Lower leg skin (tissue), 4 donors: ENCODE results near the gene BSG. TPM values are rescaled to one million over a fixed set of nuclear protein-coding genes. Genes with fewer than 3 reads are reported as not detected.

Source experiments
- DNase-seq, 2 donors: peaks; one replicate each; pipeline ENCODE4 v3.0.0-alpha.2; 2019; ENCODE audit warnings: low spot score in 2 of 2
- H3K4me3 ChIP-seq: fragments of 200-600 bp; sonication (generic); 2 replicates; pipeline ENCODE4 v1.5.1; 2017; ENCODE audit warnings: mild to moderate bottlenecking, low read depth; ENCODE audit not compliant: poor library complexity, severe bottlenecking
- POLR2A ChIP-seq, 2 donors: fragments of 450-650 bp; IDR thresholded peaks; one replicate each; pipeline ENCODE4 v1.6.1; 2016 to 2017; ENCODE audit warnings: antibody characterized with exemption in 2 of 2, mild to moderate bottlenecking in 1 of 2, moderate library complexity in 1 of 2
- WGBS, 2 donors: methylation state at CpG; one replicate each; pipeline ENCODE4 v1.1.5; 2018; 5-methylcytosine and 5-hydroxymethylcytosine counted together
- intact Hi-C: fragments of 100-400 bp; cut with DNase I; formaldehyde crosslinking; loops from one replicate; pipeline ENCODE4 v1.15.0; 2023; ENCODE audit warnings: low total_unique reads
- total RNA-seq, 4 donors: library from RNA; depleted of rRNA; stranded (reverse); fragments of >200 nt; gene quantifications; one replicate each; pipeline ENCODE4 v1.1.0, GENCODE V29; 2016
- TF ChIP-seq, protein P1 (sequence below), 3 donors: fragments of 450-650 bp; IDR thresholded peaks; one replicate each; pipeline ENCODE4 v1.5.1; 2016; ENCODE audit warnings: antibody characterized with exemption in 3 of 3, mild to moderate bottlenecking in 3 of 3, moderate library complexity in 2 of 3

BSG gene
- total RNA-seq, 4 donors from 2014 or later = 288 to 344 (median 307) TPM

DNA sequence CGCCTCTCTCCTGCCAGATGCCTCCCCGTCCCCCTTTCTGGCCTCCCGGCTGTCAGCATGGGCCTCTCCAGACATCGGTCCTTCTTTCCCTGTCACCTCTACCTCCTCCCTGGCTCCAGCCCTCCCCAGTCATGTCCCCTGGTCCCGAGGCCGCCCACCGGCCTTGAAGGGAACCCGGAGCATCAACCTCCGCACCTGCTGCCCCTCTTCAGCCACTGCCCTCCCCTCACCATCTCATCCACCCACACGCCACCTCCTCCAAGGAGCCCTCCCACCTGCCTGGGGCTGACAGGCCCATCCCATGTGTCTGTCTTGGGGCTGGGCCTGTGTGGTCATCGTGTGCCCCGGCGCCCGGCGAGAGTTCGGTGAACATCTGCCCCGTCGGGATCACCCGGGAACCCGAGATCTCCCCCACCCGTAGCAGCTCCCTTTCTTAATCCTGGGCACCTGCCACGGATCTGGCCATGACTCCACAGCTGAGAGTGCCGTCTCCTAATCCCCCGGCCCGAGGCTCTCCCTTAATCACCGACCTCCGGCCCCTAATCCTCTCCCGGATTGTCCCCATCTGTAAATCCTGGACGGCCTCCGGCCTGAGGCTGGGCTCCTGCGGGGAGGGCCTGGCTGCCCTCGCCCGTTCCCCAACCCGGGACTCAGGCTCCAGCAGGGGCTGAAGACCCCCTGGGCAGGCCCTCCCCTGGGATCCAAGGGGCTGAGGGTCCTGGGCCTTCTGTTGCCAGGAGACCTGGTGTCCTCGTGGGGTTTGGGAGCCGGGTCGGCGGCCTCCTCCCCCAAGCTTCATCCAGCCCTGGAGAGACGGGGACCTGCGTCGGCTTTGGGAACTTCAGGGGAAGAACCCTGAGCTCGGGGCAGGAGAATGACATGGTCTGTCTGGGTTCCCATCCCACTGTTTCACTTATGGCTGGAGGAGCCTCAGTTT is 23.2 kb downstream of the BSG start:
- H3K4me3 ChIP-seq = no peak overlapping the region
- DNase-seq = no peak
- TF ChIP-seq, protein P1, sequence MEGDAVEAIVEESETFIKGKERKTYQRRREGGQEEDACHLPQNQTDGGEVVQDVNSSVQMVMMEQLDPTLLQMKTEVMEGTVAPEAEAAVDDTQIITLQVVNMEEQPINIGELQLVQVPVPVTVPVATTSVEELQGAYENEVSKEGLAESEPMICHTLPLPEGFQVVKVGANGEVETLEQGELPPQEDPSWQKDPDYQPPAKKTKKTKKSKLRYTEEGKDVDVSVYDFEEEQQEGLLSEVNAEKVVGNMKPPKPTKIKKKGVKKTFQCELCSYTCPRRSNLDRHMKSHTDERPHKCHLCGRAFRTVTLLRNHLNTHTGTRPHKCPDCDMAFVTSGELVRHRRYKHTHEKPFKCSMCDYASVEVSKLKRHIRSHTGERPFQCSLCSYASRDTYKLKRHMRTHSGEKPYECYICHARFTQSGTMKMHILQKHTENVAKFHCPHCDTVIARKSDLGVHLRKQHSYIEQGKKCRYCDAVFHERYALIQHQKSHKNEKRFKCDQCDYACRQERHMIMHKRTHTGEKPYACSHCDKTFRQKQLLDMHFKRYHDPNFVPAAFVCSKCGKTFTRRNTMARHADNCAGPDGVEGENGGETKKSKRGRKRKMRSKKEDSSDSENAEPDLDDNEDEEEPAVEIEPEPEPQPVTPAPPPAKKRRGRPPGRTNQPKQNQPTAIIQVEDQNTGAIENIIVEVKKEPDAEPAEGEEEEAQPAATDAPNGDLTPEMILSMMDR (IDR thresholded peaks at IDR 0.05) = no peak
- TF ChIP-seq POLR2A (IDR thresholded peaks at IDR 0.05) = no peak
- intact Hi-C loops = no loop called here
- WGBS, 2 donors = 72% methylated on average over 40 to 42 of the region's 42 CpGs

DNA sequence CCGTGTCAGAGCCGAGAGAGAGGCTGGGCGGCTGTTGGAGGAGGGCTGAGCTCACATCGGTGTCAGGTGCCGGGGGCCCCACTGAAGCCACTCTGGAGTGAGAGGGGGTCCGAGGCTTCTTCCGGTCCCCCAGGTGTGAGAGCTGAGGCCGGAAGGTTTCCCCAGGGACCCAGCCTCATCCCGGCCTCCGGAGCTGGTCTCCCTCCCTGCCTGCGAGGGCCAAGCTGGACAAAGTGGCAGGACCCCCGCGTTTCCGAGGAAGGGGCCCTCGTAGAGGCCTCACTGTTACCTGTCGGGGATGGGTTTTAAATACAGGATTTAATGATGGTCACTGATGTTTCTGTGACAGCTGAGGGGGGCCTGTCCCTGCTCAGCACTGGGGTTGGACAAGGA is 23.9 kb downstream of the BSG start:
- DNase-seq = no peak
- no peak overlapping the region for H3K4me3 ChIP-seq
- TF ChIP-seq POLR2A (IDR thresholded peaks at IDR 0.05) = no peak
- TF ChIP-seq, protein P1 (IDR thresholded peaks at IDR 0.05) = no peak
- 83 to 86% methylated on average over 16 of the region's 16 CpGs for WGBS, 2 donors
- intact Hi-C loops = no loop called here

DNA sequence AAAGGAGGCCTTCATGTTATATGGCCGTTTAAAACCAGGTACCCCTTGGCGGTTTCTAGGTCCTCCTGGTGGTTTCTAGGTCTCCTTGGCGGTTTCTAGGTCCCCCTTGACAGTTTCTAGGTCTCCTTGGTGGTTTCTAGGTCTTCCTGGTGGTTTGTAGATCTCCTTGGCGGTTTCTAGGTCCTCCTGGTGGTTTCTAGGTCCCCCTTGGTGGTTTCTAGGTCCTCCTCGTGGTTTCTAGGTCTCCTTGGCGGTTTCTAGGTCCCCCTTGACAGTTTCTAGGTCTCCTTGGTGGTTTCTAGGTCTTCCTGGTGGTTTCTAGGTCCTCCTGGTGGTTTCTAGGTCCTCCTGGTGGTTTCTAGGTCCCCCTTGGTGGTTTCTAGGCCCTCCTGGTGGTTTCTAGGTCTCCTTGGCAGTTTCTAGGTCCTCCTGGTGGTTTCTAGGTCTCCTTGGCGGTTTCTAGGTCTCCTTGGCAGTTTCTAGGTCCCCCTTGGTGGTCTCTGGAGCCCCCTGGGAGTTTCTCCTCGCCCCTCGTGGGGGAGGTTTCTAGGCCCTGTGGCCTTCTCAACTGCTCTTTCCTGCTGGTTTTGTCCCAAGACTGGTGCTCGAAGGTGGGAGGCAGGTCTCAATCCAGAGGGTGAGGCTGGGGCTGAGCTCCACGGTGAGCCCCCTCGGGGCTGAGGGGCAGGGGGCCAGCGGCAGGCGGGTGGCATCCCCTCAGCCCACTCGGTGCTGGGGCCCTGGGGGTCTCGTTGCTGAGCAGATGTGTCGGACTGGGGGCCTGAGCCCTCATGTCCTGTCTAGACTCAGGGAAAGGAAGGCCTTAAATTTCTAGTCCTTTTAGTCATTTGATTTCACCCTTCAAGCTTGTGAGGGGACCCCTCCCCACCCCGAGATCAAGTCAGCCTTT is 25.3 kb downstream of the BSG start:
- intact Hi-C loops = no loop called here
- H3K4me3 ChIP-seq = no peak overlapping the region
- WGBS, 2 donors = 73 to 83% methylated on average over 18 of the region's 18 CpGs
- no peak for TF ChIP-seq POLR2A (IDR thresholded peaks at IDR 0.05)
- TF ChIP-seq, protein P1 (IDR thresholded peaks at IDR 0.05) = no peak
- no peak for DNase-seq

DNA sequence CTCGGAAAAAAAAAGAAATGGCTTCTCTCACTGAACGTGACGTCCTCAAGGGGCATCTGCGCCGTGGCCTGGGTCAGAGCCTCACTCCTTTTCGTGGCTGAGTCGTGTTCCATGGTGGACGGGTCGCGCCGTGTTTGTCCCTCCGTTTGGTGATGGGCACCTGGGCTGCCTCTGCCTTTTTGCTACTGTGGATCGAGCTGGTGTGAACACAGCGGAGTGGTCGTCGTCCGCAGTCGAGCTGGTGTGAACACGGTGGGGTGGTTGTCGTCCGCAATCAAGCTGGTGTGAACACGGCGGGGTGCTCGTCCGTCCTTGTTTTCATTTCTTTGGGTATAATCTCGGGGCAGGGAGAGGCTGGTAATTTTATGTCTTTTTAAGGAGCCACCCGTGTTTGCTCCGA is 28.9 kb downstream of the BSG start:
- no peak overlapping the region for H3K4me3 ChIP-seq
- 88 to 93% methylated on average over 28 of the region's 28 CpGs for WGBS, 2 donors
- TF ChIP-seq POLR2A (IDR thresholded peaks at IDR 0.05) = no peak
- TF ChIP-seq, protein P1 (IDR thresholded peaks at IDR 0.05) = no peak
- DNase-seq = no peak
- intact Hi-C loops = no loop called here

DNA sequence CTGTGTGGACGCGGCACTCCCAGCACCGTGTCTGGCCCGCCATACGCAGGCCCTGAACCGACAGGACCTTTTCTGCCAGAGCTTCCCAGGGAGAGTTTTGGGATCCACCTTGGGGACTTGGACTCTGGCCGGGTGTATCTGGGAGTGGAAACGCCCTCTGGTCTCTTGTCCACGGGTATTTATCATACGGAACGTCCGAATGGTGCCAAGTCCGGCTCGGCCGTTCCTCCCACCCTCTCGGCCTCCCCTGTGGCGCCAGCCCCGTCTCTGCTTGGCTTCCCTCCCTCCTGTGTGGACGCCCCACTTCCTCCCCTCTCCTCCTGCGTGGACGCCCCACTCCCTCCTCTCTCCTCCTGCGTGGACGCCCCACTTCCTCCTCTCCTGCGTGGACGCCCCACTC is 29.4 kb downstream of the BSG start:
- intact Hi-C loops = no loop called here
- no peak for DNase-seq
- TF ChIP-seq, protein P1 (IDR thresholded peaks at IDR 0.05) = no peak
- TF ChIP-seq POLR2A (IDR thresholded peaks at IDR 0.05) = no peak
- H3K4me3 ChIP-seq = no peak overlapping the region
- WGBS, 2 donors = 82 to 91% methylated on average over 25 of the region's 25 CpGs
